ENCODE measurements around the gene FBXO33.

FBXO33 gene

GRCh38 chr14:39351708-39352107, 80.5 kb downstream of the FBXO33 start:
- WGBS (ENCODE audit: insufficient coverage): 85% methylated on average over 8 of the region's 9 CpGs
- ChIA-PET CTCF (no interaction called here), POLR2A (no interaction called here)
- Histone ChIP-seq H3K27me3 (replicated peaks in 2 of 5; ENCODE audit: control insufficient read depth in 4 of 5, insufficient read depth in 5 of 5, low read length in 4 of 5) (no peaks in the 10 kb centered on the region), H3K9me3 (ENCODE audit: control extremely low read depth in 1 of 5, control insufficient read depth in 4 of 5, insufficient read depth in 2 of 5, low read depth in 1 of 5, low read length in 4 of 5) (peaks cover 0 to 14% (median 1%) of the 10 kb centered on the region in 5 experiments), H3K36me3 (ENCODE audit: control insufficient read depth in 4 of 4, insufficient read depth in 4 of 4, low read length in 3 of 4) (peaks cover 6 to 41% (median 12%) of the 10 kb centered on the region in 4 experiments), H3K4me1 (ENCODE audit: control extremely low read depth in 1 of 4, control insufficient read depth in 4 of 4, insufficient read depth in 4 of 4, low read length in 3 of 4) (no peaks in the 10 kb centered on the region), H3K4me3 (ENCODE audit: control insufficient read depth in 1 of 7, extremely low read depth in 1 of 7, insufficient read depth in 4 of 7, low read depth in 2 of 7, low read length in 6 of 7) (no peak overlapping the region), H3K27ac (ENCODE audit: insufficient read depth in 1 of 2, low read depth in 1 of 2, low read length in 2 of 2, poor library complexity in 1 of 2, severe bottlenecking in 2 of 2) (no peak overlapping the region)
- DNase-seq: no peak

DNA sequence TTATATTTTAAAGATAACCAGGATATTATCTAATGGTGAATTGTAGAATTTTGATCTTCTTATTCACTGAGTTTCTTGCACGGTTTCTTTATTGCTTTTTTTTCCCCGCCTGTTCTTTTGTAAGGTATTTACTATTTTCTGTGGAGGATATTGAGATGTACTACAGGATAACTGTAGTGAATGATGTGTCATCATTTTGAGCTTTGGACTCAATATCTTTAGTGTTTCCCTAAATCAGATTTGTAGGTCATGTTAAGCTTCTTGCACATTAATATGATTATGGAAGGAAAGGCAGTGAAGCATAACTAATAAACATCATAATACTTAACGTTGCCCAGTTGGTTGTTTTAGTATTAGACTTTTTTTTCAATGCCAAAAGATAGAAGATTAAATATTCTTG, 81.4 kb downstream of the FBXO33 start:
- Histone ChIP-seq H3K4me3 (ENCODE audit: control insufficient read depth in 1 of 7, extremely low read depth in 1 of 7, insufficient read depth in 4 of 7, low read depth in 2 of 7, low read length in 6 of 7) (no peak overlapping the region), H3K4me1 (ENCODE audit: control extremely low read depth in 1 of 4, control insufficient read depth in 4 of 4, insufficient read depth in 4 of 4, low read length in 3 of 4) (no peaks in the 10 kb centered on the region), H3K27ac (ENCODE audit: insufficient read depth in 1 of 2, low read depth in 1 of 2, low read length in 2 of 2, poor library complexity in 1 of 2, severe bottlenecking in 2 of 2) (no peak overlapping the region), H3K27me3 (replicated peaks in 2 of 5; ENCODE audit: control insufficient read depth in 4 of 5, insufficient read depth in 5 of 5, low read length in 4 of 5) (no peaks in the 10 kb centered on the region), H3K36me3 (ENCODE audit: control insufficient read depth in 4 of 4, insufficient read depth in 4 of 4, low read length in 3 of 4) (peaks cover 8 to 46% (median 12%) of the 10 kb centered on the region in 4 experiments), H3K9me3 (ENCODE audit: control extremely low read depth in 1 of 5, control insufficient read depth in 4 of 5, insufficient read depth in 2 of 5, low read depth in 1 of 5, low read length in 4 of 5) (peaks cover 0 to 14% (median 1%) of the 10 kb centered on the region in 5 experiments)
- POLR2A ChIA-PET: no interaction called here
- CTCF ChIA-PET: no interaction called here
- DNase-seq: no peak
- WGBS (ENCODE audit: insufficient coverage): no CpG with 5 or more reads among the region's 3 CpGs
